Liver (tissue), 9 donors: ENCODE data around the gene RABL3. TPM values are rescaled to one million over a fixed set of nuclear protein-coding genes. Genes with fewer than 3 reads are reported as not detected.

Source experiments
- DNase-seq: peaks from one replicate; pipeline ENCODE4 v3.0.0-alpha.2; 2017; ENCODE audit warnings: low spot score
- H3K27ac ChIP-seq, 2 donors: one replicate each; pipeline ENCODE4 v1.7.0; 2013; ENCODE audit warnings: inconsistent platforms in 2 of 2, low read length in 2 of 2, control low read depth in 1 of 2, low read depth in 1 of 2, mild to moderate bottlenecking in 1 of 2
- H3K27me3 ChIP-seq, 4 donors: one replicate each; pipeline versions ENCODE4 v1.6.1 to v1.7.0; 2013; ENCODE audit warnings: low read length in 3 of 4, inconsistent platforms in 1 of 4, mild to moderate bottlenecking in 1 of 4, moderate library complexity in 1 of 4; ENCODE audit not compliant: control insufficient read depth in 4 of 4, insufficient read depth in 4 of 4
- H3K36me3 ChIP-seq, 4 donors: one replicate each; pipeline versions ENCODE4 v1.6.1 to v1.7.0; 2013; ENCODE audit warnings: low read length in 3 of 4, mild to moderate bottlenecking in 3 of 4, low read depth in 1 of 4, moderate library complexity in 1 of 4; ENCODE audit not compliant: control insufficient read depth in 4 of 4, insufficient read depth in 3 of 4
- H3K4me1 ChIP-seq, 4 donors: one replicate each; pipeline versions ENCODE4 v1.6.1 to v1.7.0; 2013; ENCODE audit warnings: low read length in 3 of 4, mild to moderate bottlenecking in 3 of 4, moderate library complexity in 1 of 4; ENCODE audit not compliant: control insufficient read depth in 4 of 4, insufficient read depth in 4 of 4
- H3K4me3 ChIP-seq, 3 donors: one replicate each; pipeline versions ENCODE4 v1.6.1 to v1.7.0; 2013; ENCODE audit warnings: low read length in 3 of 3, control low read depth in 1 of 3, low read depth in 1 of 3, mild to moderate bottlenecking in 1 of 3
- H3K9ac ChIP-seq, 2 donors: one replicate each; pipeline ENCODE4 v1.7.0; 2013; ENCODE audit warnings: low read length in 2 of 2, mild to moderate bottlenecking in 2 of 2, moderate library complexity in 2 of 2, control low read depth in 1 of 2, low read depth in 1 of 2
- H3K9me3 ChIP-seq, 4 donors: one replicate each; pipeline versions ENCODE4 v1.6.1 to v1.7.0; 2013; ENCODE audit warnings: low read length in 3 of 4; ENCODE audit not compliant: control insufficient read depth in 4 of 4
- ATF3 ChIP-seq: IDR thresholded peaks from 2 replicates; pipeline ENCODE4 v1.6.1; 2016; ENCODE audit warnings: antibody characterized with exemption
- EGR1 ChIP-seq, 2 donors: IDR thresholded peaks; 2 replicates each; pipeline ENCODE4 v1.6.1; 2016 to 2018; ENCODE audit warnings: antibody characterized with exemption in 2 of 2, low read depth in 2 of 2
- FOXA1 ChIP-seq: IDR thresholded peaks from 2 replicates; pipeline ENCODE4 v1.6.1; 2016; ENCODE audit warnings: antibody characterized with exemption
- FOXA2 ChIP-seq: IDR thresholded peaks from 2 replicates; pipeline ENCODE4 v1.6.1; 2016; ENCODE audit warnings: antibody characterized with exemption
- GABPA ChIP-seq, 2 donors: IDR thresholded peaks in 1 of 2; conservative IDR thresholded peaks in 1 of 2; 2 replicates each; pipeline ENCODE4 v1.6.1; 2016; ENCODE audit warnings: antibody characterized with exemption in 2 of 2, mild to moderate bottlenecking in 1 of 2, moderate library complexity in 1 of 2
- HNF4A ChIP-seq, 2 donors: conservative IDR thresholded peaks; 2 replicates each; pipeline ENCODE4 v1.6.1; 2016; ENCODE audit warnings: antibody characterized with exemption in 2 of 2, mild to moderate bottlenecking in 2 of 2
- HNF4G ChIP-seq: IDR thresholded peaks from 2 replicates; pipeline ENCODE4 v1.6.1; 2016; ENCODE audit warnings: antibody characterized with exemption
- JUND ChIP-seq, 2 donors: IDR thresholded peaks; 2 replicates each; pipeline ENCODE4 v1.6.1; 2016; ENCODE audit warnings: antibody characterized with exemption in 2 of 2
- MAX ChIP-seq: IDR thresholded peaks from 2 replicates; pipeline ENCODE4 v1.6.1; 2016; ENCODE audit warnings: antibody characterized with exemption
- NR2F2 ChIP-seq: IDR thresholded peaks from 2 replicates; pipeline ENCODE4 v1.6.1; 2016; ENCODE audit warnings: antibody characterized with exemption
- RAD21 ChIP-seq, 2 donors: IDR thresholded peaks; 2 replicates each; pipeline ENCODE4 v1.6.1; 2016; ENCODE audit warnings: antibody characterized with exemption in 2 of 2, mild to moderate bottlenecking in 2 of 2
- REST ChIP-seq: IDR thresholded peaks from 2 replicates; pipeline ENCODE4 v1.6.1; 2016; ENCODE audit warnings: antibody characterized with exemption, mild to moderate bottlenecking
- RXRA ChIP-seq, 2 donors: IDR thresholded peaks; 2 replicates each; pipeline ENCODE4 v1.6.1; 2017 to 2018; ENCODE audit warnings: antibody characterized with exemption in 2 of 2, mild to moderate bottlenecking in 1 of 2
- SP1 ChIP-seq: IDR thresholded peaks from 2 replicates; pipeline ENCODE4 v1.6.1; 2018; ENCODE audit warnings: antibody characterized with exemption, mild to moderate bottlenecking
- TAF1 ChIP-seq: conservative IDR thresholded peaks from 2 replicates; pipeline ENCODE4 v1.6.1; 2016; ENCODE audit warnings: antibody characterized with exemption, mild to moderate bottlenecking
- YY1 ChIP-seq: IDR thresholded peaks from 2 replicates; pipeline ENCODE4 v1.6.1; 2016; ENCODE audit warnings: antibody characterized with exemption, mild to moderate bottlenecking
- ZBTB33 ChIP-seq: IDR thresholded peaks from 2 replicates; pipeline ENCODE4 v1.6.1; 2016; ENCODE audit warnings: antibody characterized with exemption
- WGBS: extraction: QIAGEN DNeasy Blood & Tissue Kit; methylation state at CpG from one replicate; pipeline ENCODE4 v1.1.7; 2013; 5-methylcytosine and 5-hydroxymethylcytosine counted together
- polyA plus RNA-seq, 2 donors: library from polyadenylated mRNA; stranded (reverse) in 1 of 2; unstranded in 1 of 2; fragments of 200-250 nt in 1 of 2; fragments of >200 nt in 1 of 2; fragmentation: Nextera tagmentation in 1 of 2; extraction: Ambion mirVana in 1 of 2; gene quantifications; one replicate each; pipeline versions ENCODE4 v1.2.1 to v1.2.3, GENCODE V29; 2013 to 2015
- total RNA-seq, 2 donors: library from RNA; depleted of rRNA; stranded (reverse); fragments of >200 nt; gene quantifications; one replicate each; pipeline ENCODE4 v1.2.3, GENCODE V29; 2014
- TF ChIP-seq, protein P1 (sequence below): fragments of 150-350 bp; IDR thresholded peaks from 2 replicates; pipeline ENCODE4 v1.5.1; 2017; ENCODE audit warnings: improper control_type of control experiment, low read depth, low read length; ENCODE audit not compliant: missing input control
- donor health status: healthy.
- donor health status: healthy.
- donor health status: healthy.
- donor health status: healthy.
- donor health status: healthy.

The RABL3 gene
- total and polyA plus RNA-seq, 4 donors, result 8.6 to 14.1 (median 13.1) TPM

GRCh38 chr3:120689395-120689794 is 52.9 kb downstream of the RABL3 start:
- H3K4me1 ChIP-seq, result peaks cover 0 to 13% (median 6%) of the 10 kb centered on the region in 4 donors
- H3K9me3 ChIP-seq, result no peaks in the 10 kb centered on the region
- no peak overlapping the region for H3K9ac ChIP-seq
- no peak overlapping the region for H3K4me3 ChIP-seq
- H3K36me3 ChIP-seq, result no peaks in the 10 kb centered on the region
- no peaks in the 10 kb centered on the region for H3K27me3 ChIP-seq
- no peak overlapping the region for H3K27ac ChIP-seq
- DNase-seq, result no peak
- WGBS, result 65% methylated on average over 3 of the region's 3 CpGs
- TF ChIP-seq GABPA (IDR thresholded peaks at IDR 0.05 in 1 of 2, conservative IDR thresholded peaks at IDR 0.05 in 1 of 2) (no peak), ZBTB33 (no peak), MAX (no peak), RAD21 (IDR thresholded peaks at IDR 0.05) (peak; percentile 14 to 26), FOXA2 (peak; percentile 90), YY1 (peak; percentile 54), HNF4A (conservative IDR thresholded peaks at IDR 0.05) (peak; percentile 59 to 66), TAF1 (peak; percentile 38), HNF4G (no peak), JUND (IDR thresholded peaks at IDR 0.05) (no peak), ATF3 (no peak), FOXA1 (peak; percentile 87), NR2F2 (no peak), RXRA (IDR thresholded peaks at IDR 0.05) (peak; percentile 34 to 64), REST (peak; percentile 53), SP1 (peak; percentile 79), EGR1 (IDR thresholded peaks at IDR 0.05; ENCODE audit: low read depth in 2 of 2) (no peak)
- TF ChIP-seq, protein P1, sequence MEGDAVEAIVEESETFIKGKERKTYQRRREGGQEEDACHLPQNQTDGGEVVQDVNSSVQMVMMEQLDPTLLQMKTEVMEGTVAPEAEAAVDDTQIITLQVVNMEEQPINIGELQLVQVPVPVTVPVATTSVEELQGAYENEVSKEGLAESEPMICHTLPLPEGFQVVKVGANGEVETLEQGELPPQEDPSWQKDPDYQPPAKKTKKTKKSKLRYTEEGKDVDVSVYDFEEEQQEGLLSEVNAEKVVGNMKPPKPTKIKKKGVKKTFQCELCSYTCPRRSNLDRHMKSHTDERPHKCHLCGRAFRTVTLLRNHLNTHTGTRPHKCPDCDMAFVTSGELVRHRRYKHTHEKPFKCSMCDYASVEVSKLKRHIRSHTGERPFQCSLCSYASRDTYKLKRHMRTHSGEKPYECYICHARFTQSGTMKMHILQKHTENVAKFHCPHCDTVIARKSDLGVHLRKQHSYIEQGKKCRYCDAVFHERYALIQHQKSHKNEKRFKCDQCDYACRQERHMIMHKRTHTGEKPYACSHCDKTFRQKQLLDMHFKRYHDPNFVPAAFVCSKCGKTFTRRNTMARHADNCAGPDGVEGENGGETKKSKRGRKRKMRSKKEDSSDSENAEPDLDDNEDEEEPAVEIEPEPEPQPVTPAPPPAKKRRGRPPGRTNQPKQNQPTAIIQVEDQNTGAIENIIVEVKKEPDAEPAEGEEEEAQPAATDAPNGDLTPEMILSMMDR, result no peak
